Esophagus squamous epithelium (tissue), 4 donors: ENCODE results near the gene ZNF385D.

Experiments
- POLR2A ChIP-seq, 4 donors: fragments of 450-650 bp; IDR thresholded peaks; one replicate each; pipeline ENCODE4 v1.6.1; 2017; ENCODE audit warnings: antibody characterized with exemption in 4 of 4, mild to moderate bottlenecking in 4 of 4, moderate library complexity in 3 of 4
- TF ChIP-seq, protein P1 (sequence below), 6 experiments: fragments of 450-650 bp in 4 of 6; fragments of 200-600 bp in 2 of 6; sonication (generic) in 2 of 6; IDR thresholded peaks; one replicate each; pipeline ENCODE4 v1.5.1; 2016 to 2019; ENCODE audit warnings: antibody characterized with exemption in 6 of 6, mild to moderate bottlenecking in 4 of 6, moderate library complexity in 4 of 6

DNA sequence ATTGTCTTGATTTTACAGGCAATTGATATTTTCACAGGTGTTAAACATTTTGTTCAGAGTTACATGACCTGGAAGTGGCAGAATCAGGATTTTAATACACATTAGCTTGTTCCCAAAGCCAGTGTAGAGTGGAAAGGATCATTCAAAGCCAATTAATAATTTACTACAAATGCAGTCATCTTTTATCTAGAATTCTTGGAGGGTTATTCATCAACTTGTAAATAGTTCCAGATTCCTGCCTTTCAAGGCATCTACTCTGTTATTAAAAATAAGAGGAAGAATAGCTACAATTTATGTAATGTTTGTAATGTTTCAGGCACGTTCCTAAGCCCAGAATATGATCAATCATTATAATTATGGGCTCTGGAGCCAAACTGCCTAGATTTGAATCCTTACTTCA, 358.5 kb downstream of the ZNF385D start:
- TF ChIP-seq, protein P1, sequence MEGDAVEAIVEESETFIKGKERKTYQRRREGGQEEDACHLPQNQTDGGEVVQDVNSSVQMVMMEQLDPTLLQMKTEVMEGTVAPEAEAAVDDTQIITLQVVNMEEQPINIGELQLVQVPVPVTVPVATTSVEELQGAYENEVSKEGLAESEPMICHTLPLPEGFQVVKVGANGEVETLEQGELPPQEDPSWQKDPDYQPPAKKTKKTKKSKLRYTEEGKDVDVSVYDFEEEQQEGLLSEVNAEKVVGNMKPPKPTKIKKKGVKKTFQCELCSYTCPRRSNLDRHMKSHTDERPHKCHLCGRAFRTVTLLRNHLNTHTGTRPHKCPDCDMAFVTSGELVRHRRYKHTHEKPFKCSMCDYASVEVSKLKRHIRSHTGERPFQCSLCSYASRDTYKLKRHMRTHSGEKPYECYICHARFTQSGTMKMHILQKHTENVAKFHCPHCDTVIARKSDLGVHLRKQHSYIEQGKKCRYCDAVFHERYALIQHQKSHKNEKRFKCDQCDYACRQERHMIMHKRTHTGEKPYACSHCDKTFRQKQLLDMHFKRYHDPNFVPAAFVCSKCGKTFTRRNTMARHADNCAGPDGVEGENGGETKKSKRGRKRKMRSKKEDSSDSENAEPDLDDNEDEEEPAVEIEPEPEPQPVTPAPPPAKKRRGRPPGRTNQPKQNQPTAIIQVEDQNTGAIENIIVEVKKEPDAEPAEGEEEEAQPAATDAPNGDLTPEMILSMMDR (IDR thresholded peaks at IDR 0.05) = no peak
- no peak for TF ChIP-seq POLR2A (IDR thresholded peaks at IDR 0.05)
